HepG2 (cell line): ENCODE results near the gene YIF1B.

Experiments used
- BCL6 ChIP-seq: IDR thresholded peaks from 2 replicates; pipeline ENCODE4 v1.6.1; 2016; ENCODE audit warnings: missing genetic modification reagents, missing compliant biosample characterization
- MTF1 ChIP-seq: sonication (generic); formaldehyde crosslinking; IDR thresholded peaks from 2 replicates; pipeline ENCODE4 v1.5.0; 2020; ENCODE audit warnings: missing genetic modification reagents
- RAD21 ChIP-seq: fragments of 450-650 bp; formaldehyde crosslinking; IDR thresholded peaks from 2 replicates; pipeline ENCODE4 v1.5.0; 2020; ENCODE audit warnings: mild to moderate bottlenecking
- ZNF382 ChIP-seq: sonication (generic); formaldehyde crosslinking; IDR thresholded peaks from 2 replicates; pipeline ENCODE4 v1.5.0; 2020; ENCODE audit warnings: missing genetic modification reagents, mild to moderate bottlenecking, borderline replicate concordance
- TF ChIP-seq, protein P1 (sequence below): sonication (generic); formaldehyde crosslinking; IDR thresholded peaks from 2 replicates; pipeline ENCODE4 v1.5.0; 2020; ENCODE audit warnings: mild to moderate bottlenecking, missing genetic modification reagents, moderate library complexity
- TF ChIP-seq, protein P2 (sequence below): sonication (generic); formaldehyde crosslinking; IDR thresholded peaks from 2 replicates; pipeline ENCODE4 v1.4.0; 2020; ENCODE audit warnings: missing genetic modification reagents, mild to moderate bottlenecking, borderline replicate concordance
- TF ChIP-seq, protein P3 (sequence below): sonication (generic); formaldehyde crosslinking; IDR thresholded peaks from 2 replicates; pipeline ENCODE4 v1.8.1; 2023; ENCODE audit warnings: mild to moderate bottlenecking, missing genetic modification reagents, borderline replicate concordance

DNA sequence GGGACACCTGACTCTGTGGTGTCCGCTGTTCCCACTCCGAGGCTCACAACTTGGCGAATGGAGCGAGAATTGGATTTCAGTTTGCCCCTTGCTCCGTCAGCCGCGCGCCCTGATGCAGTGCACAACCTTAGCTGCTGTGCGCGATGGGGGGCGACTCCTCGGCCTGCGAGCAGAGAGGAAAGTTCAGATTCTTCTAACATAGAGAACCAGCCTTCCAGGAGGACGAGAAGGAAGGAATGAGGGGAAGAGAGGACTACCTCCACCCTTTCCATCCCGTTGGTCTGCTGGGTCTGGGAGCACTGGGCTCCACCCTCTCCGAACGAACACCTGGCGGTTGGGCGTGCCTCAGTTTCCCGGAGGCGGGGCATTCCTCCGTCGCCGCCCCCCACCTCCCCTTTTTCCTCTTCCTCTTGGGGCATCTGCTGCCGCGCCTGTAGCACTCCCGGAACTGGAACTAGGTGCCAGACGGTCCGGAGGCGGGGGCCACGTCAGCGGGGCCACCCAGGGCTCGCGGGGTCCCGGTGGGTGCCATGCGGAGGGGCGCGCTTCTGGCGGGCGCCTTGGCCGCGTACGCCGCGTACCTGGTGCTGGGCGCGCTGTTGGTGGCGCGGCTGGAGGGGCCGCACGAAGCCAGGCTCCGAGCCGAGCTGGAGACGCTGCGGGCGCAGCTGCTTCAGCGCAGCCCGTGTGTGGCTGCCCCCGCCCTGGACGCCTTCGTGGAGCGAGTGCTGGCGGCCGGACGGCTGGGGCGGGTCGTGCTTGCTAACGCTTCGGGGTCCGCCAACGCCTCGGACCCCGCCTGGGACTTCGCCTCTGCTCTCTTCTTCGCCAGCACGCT is 3.9 kb upstream of the YIF1B start, which contains the start of gene KCNK6:
- TF ChIP-seq ZNF382 (CRISPR knock-in tag) (no peak), MTF1 (CRISPR knock-in tag) (no peak), RAD21 (CRISPR knock-in tag) (no peak; the same call in 1 of the 2 replicates), BCL6 (CRISPR knock-in tag) (no peak)
- TF ChIP-seq, protein P1, sequence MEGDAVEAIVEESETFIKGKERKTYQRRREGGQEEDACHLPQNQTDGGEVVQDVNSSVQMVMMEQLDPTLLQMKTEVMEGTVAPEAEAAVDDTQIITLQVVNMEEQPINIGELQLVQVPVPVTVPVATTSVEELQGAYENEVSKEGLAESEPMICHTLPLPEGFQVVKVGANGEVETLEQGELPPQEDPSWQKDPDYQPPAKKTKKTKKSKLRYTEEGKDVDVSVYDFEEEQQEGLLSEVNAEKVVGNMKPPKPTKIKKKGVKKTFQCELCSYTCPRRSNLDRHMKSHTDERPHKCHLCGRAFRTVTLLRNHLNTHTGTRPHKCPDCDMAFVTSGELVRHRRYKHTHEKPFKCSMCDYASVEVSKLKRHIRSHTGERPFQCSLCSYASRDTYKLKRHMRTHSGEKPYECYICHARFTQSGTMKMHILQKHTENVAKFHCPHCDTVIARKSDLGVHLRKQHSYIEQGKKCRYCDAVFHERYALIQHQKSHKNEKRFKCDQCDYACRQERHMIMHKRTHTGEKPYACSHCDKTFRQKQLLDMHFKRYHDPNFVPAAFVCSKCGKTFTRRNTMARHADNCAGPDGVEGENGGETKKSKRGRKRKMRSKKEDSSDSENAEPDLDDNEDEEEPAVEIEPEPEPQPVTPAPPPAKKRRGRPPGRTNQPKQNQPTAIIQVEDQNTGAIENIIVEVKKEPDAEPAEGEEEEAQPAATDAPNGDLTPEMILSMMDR (CRISPR knock-in tag): no peak
- TF ChIP-seq, protein P2, sequence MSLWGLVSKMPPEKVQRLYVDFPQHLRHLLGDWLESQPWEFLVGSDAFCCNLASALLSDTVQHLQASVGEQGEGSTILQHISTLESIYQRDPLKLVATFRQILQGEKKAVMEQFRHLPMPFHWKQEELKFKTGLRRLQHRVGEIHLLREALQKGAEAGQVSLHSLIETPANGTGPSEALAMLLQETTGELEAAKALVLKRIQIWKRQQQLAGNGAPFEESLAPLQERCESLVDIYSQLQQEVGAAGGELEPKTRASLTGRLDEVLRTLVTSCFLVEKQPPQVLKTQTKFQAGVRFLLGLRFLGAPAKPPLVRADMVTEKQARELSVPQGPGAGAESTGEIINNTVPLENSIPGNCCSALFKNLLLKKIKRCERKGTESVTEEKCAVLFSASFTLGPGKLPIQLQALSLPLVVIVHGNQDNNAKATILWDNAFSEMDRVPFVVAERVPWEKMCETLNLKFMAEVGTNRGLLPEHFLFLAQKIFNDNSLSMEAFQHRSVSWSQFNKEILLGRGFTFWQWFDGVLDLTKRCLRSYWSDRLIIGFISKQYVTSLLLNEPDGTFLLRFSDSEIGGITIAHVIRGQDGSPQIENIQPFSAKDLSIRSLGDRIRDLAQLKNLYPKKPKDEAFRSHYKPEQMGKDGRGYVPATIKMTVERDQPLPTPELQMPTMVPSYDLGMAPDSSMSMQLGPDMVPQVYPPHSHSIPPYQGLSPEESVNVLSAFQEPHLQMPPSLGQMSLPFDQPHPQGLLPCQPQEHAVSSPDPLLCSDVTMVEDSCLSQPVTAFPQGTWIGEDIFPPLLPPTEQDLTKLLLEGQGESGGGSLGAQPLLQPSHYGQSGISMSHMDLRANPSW (CRISPR knock-in tag): no peak
- TF ChIP-seq, protein P3, sequence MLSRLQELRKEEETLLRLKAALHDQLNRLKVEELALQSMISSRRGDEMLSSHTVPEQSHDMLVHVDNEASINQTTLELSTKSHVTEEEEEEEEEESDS (CRISPR knock-in tag): no peak
